Fibroblast of lung (primary cell): ENCODE data around the gene VIPR2. TPM values are rescaled to one million over a fixed set of nuclear protein-coding genes. Genes with fewer than 3 reads are reported as not detected.

Experiments
- DNase-seq, 2 donors: peaks; one replicate each; pipeline versions ENCODE4 v3.0.0 to v3.0.0-alpha.2; 2010; ENCODE audit warnings: low read depth in 2 of 2
- H2AFZ ChIP-seq: 2 replicates; pipeline ENCODE4 v1.5.1; 2012; ENCODE audit warnings: low read length, control low read depth, inconsistent platforms
- H3K27ac ChIP-seq: 2 replicates; pipeline ENCODE4 v1.5.1; 2011; ENCODE audit warnings: low read length, control low read depth; ENCODE audit not compliant: insufficient read depth
- H3K27me3 ChIP-seq: 2 replicates; pipeline ENCODE4 v1.5.1; 2011; ENCODE audit warnings: mild to moderate bottlenecking, low read length; ENCODE audit not compliant: control insufficient read depth, insufficient read depth
- H3K36me3 ChIP-seq: 2 replicates; pipeline ENCODE4 v1.5.1; 2011; ENCODE audit warnings: low read length; ENCODE audit not compliant: control insufficient read depth, insufficient read depth
- H3K4me1 ChIP-seq: 2 replicates; pipeline ENCODE4 v1.5.1; 2011; ENCODE audit warnings: low read length; ENCODE audit not compliant: control insufficient read depth, insufficient read depth; ENCODE audit errors: extremely low read depth
- H3K4me2 ChIP-seq: 2 replicates; pipeline ENCODE4 v1.5.1; 2011; ENCODE audit warnings: low read length, control low read depth; ENCODE audit not compliant: insufficient read depth; ENCODE audit errors: extremely low read depth
- H3K4me3 ChIP-seq, 4 experiments: fragments of 200-600 bp in 1 of 4; sonication (generic) in 1 of 4; replicated peaks in 1 of 4; 2 replicates each; pipeline ENCODE4 v1.5.1; 2011 to 2016; ENCODE audit warnings: low read length in 4 of 4, low read depth in 3 of 4, mild to moderate bottlenecking in 3 of 4, control low read depth in 2 of 4, inconsistent platforms in 1 of 4, mixed read lengths in 1 of 4; ENCODE audit not compliant: insufficient read depth in 1 of 4; ENCODE audit errors: control extremely low read depth in 1 of 4
- H3K79me2 ChIP-seq: 2 replicates; pipeline ENCODE4 v1.5.1; 2012; ENCODE audit warnings: mild to moderate bottlenecking, low read length, inconsistent platforms; ENCODE audit not compliant: control insufficient read depth, insufficient read depth
- H3K9ac ChIP-seq: 2 replicates; pipeline ENCODE4 v1.5.1; 2011; ENCODE audit warnings: mild to moderate bottlenecking, low read length, control low read depth; ENCODE audit not compliant: insufficient read depth
- H3K9me3 ChIP-seq: 2 replicates; pipeline ENCODE4 v1.5.1; 2012; ENCODE audit warnings: low read depth, low read length; ENCODE audit not compliant: control insufficient read depth, insufficient read depth
- H4K20me1 ChIP-seq: 2 replicates; pipeline ENCODE4 v1.5.1; 2011; ENCODE audit warnings: low read length; ENCODE audit not compliant: control insufficient read depth, insufficient read depth; ENCODE audit errors: extremely low read depth
- CTCF ChIP-seq, 2 donors: IDR thresholded peaks in 1 of 2; conservative IDR thresholded peaks in 1 of 2; 1 replicate in 1 of 2; 2 replicates in 1 of 2; pipeline ENCODE4 v1.5.1; 2011 to 2012; ENCODE audit warnings: low read length in 2 of 2, control low read depth in 1 of 2, inconsistent platforms in 1 of 2, low read depth in 1 of 2, mild to moderate bottlenecking in 1 of 2
- EZH2 ChIP-seq: IDR thresholded peaks from 2 replicates; pipeline ENCODE4 v1.5.1; 2012; ENCODE audit warnings: low read length, control low read depth, mild to moderate bottlenecking; ENCODE audit errors: missing control alignments
- polyA plus RNA-seq, 2 donors: library from polyadenylated mRNA; depleted of rRNA in 1 of 2; stranded (reverse) in 1 of 2; unstranded in 1 of 2; fragments of >200 nt; gene quantifications; 2 replicates each; pipeline ENCODE4 v1.2.1, GENCODE V29; 2011 to 2012; ENCODE audit warnings: missing spikeins in 1 of 2
- total RNA-seq: library from RNA; depleted of rRNA; stranded (reverse); fragments of >200 nt; gene quantifications from 2 replicates; pipeline ENCODE4 v1.2.1, GENCODE V29; 2014

Gene VIPR2
- total and polyA plus RNA-seq, 2 donors (not counting 1 experiment from before 2014, with no cell fraction given) = not detected

GRCh38 chr7:159048656-159049055 lies 96.0 kb downstream of the VIPR2 start:
- Histone ChIP-seq H3K4me2 (no peak overlapping the region), H3K36me3 (no peaks in the 10 kb centered on the region), H3K27ac (no peak overlapping the region), H3K4me1 (no peaks in the 10 kb centered on the region), H2AFZ (no peak overlapping the region), H3K79me2 (no peaks in the 10 kb centered on the region), H3K27me3 (no peaks in the 10 kb centered on the region), H3K9me3 (no peaks in the 10 kb centered on the region), H4K20me1 (no peaks in the 10 kb centered on the region), H3K4me3 (no peak overlapping the region), H3K9ac (no peak overlapping the region)
- DNase-seq = no peak
- no peak for TF ChIP-seq EZH2
- no peak for TF ChIP-seq CTCF (conservative IDR thresholded peaks at IDR 0.05 in 1 of 2, IDR thresholded peaks at IDR 0.05 in 1 of 2; ENCODE audit: low read depth in 1 of 2, low read length in 2 of 2)

GRCh38 chr7:159047536-159047935 lies 97.1 kb downstream of the VIPR2 start:
- Histone ChIP-seq H3K79me2 (no peaks in the 10 kb centered on the region), H3K4me2 (no peak overlapping the region), H3K4me3 (no peak overlapping the region), H3K27me3 (no peaks in the 10 kb centered on the region), H3K9me3 (no peaks in the 10 kb centered on the region), H4K20me1 (no peaks in the 10 kb centered on the region), H2AFZ (no peak overlapping the region), H3K4me1 (no peaks in the 10 kb centered on the region), H3K9ac (no peak overlapping the region), H3K36me3 (no peaks in the 10 kb centered on the region), H3K27ac (no peak overlapping the region)
- TF ChIP-seq CTCF (conservative IDR thresholded peaks at IDR 0.05 in 1 of 2, IDR thresholded peaks at IDR 0.05 in 1 of 2; ENCODE audit: low read depth in 1 of 2, low read length in 2 of 2) (no peak), EZH2 (no peak)
- DNase-seq = no peak

GRCh38 chr7:159046300-159046699 lies 98.4 kb downstream of the VIPR2 start:
- H3K4me2 ChIP-seq = no peak overlapping the region
- no peaks in the 10 kb centered on the region for H3K36me3 ChIP-seq
- DNase-seq = no peak
- no peaks in the 10 kb centered on the region for H3K79me2 ChIP-seq
- no peak overlapping the region for H3K4me3 ChIP-seq
- H3K4me1 ChIP-seq = no peaks in the 10 kb centered on the region
- no peak overlapping the region for H3K27ac ChIP-seq
- no peaks in the 10 kb centered on the region for H3K27me3 ChIP-seq
- no peak overlapping the region for H3K9ac ChIP-seq
- H2AFZ ChIP-seq = no peak overlapping the region
- no peaks in the 10 kb centered on the region for H3K9me3 ChIP-seq
- H4K20me1 ChIP-seq = no peaks in the 10 kb centered on the region
- TF ChIP-seq CTCF (conservative IDR thresholded peaks at IDR 0.05 in 1 of 2, IDR thresholded peaks at IDR 0.05 in 1 of 2; ENCODE audit: low read depth in 1 of 2, low read length in 2 of 2) = no peak
